Activated CD4-positive, alpha-beta T cell treated with anti-CD3 and anti-CD28 coated beads, Interleukin-2, amount 50 U/mL, for 16 hours (primary cell): ENCODE measurements around the gene TEAD1.

Experiments used
- DNase-seq: peaks from one replicate; pipeline ENCODE4 v3.0.0-alpha.2; 2020

Gene TEAD1

DNA sequence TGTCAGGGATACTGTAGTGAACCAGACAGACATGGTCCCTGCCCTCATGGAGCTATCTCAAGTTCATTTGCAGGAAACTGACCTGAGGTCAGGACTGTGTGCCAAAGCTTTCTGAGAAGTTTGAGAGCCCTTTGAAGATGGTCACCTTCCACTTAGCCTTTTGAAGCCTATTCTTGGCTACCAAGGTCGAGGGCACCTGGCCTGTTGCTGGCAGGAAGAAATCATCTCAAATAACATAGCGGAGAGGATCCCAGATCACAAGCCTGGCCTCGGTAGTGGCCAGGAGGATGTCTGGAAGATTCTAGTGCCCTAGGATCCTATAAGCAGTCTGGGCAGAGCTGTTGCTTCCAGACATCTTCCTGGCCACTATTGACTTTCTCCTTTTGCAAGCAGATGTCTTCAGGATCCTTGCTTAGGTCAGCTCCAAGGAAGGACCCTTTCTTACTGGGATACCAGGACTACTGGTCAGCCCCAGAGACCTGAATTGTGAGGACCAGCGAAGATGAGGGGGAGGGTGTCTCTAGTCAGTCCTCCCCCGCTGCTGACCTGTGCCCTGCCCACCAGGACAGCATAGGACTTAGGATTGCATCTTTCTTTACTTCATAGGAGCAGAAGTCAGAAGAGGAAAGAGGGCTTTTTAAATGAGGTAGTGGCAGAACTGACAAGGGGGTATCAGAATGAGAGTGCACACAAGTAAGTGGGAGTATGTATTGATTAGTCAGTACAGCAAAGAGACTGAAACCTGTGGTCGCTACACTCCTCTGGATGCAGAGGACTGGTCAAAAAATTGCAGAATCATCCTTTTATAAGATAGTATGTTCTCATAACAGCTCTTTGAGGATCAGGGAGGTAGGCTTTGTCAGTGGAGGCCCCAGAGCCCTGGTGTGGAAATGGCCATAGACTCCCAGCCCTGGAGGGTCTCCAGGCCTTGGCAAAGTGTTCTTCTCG lies 94.8 kb downstream of the TEAD1 start:
- peak; percentile 46 for DNase-seq

DNA sequence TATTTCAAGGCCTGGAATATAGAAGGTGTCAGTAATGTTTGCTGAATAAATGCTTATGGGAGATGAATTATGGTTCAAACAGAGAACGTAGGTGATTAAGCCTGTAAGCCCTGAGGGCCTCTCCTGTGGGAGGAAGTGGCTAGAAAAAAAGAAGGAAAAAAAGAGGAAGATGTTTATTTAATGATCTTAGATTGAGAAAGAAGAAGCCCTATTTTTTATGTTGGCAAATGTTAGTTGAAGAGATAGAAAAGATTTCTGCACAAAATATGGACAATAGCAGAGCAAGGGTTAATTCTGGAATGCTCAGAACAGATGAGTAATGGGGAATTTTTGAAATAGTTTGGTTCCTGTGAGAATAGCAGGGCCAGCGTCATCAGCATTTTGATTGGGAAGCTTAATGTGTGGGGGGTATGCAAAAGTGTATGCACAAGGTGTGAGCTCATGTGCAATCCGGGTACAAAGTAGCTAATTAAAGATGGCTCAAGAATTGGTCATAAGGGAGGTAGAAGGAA lies 95.7 kb downstream of the TEAD1 start:
- no peak for DNase-seq

DNA sequence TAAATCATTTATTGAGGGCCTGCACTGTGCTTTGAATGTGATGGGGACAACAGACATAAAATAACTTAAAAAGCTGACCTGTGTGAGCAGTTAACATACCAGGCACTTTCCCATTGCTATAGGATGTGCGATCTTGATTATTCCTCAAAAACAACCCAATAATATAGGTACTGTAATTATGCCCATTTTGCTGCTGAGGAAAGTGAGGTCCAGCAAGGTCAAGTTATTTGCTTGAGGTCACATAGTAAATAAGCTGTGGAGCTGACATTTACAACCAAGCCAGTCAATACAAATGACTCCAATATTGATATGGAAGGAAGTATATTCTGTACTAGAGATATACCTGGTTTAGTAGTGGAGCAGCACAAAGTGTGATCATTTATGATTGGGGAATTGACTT lies 96.2 kb downstream of the TEAD1 start:
- no peak for DNase-seq

DNA sequence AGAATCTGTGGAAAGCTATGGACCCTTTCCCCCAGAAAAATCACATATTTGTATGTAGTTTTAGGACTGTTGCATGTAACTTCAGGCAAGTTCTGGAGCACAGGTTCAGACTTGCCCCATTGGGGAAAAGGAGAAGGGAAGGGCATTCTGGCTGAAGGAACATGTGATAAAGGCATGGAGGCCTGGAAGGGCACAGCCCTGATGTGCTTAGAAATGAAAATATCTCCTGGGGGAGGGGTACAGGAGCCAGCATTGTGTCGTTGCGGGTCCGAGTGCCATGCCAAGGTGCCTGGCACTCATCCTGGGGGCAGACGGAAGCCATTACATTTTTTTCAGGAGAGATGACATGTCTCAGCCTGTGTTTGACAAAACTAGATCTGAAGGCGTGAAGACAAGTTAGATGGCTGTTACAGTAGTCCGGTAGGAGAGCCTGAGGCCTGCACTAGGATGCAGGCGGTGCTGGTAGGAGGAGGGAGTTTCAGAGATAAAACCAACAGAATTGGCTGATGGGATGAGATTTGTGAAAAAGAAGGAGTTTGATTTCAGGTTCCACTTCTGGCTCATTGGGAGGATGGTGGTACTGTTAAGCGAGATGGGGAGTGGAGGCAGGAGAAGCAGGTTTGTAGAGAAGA lies 96.9 kb downstream of the TEAD1 start:
- DNase-seq: no peak

DNA sequence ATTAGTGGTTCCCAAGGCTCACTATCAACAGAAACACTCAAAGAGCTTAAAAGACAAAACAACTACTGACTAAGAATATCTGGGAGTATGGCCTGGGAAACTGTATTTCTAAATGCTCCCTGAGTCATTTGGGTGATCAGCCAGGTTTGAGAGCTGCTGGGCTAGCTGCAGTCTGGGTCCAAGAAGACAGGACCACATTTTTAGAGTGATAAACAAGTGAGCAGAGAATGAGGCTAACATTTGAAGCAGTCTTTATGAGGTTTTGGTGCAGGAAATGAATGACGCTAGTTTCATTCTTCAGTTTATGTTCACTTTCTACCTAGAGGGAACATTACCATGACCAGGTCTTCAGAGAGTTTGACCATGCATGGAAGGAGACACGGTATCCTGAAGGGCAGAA lies 97.7 kb downstream of the TEAD1 start:
- peak; percentile 7 for DNase-seq

DNA sequence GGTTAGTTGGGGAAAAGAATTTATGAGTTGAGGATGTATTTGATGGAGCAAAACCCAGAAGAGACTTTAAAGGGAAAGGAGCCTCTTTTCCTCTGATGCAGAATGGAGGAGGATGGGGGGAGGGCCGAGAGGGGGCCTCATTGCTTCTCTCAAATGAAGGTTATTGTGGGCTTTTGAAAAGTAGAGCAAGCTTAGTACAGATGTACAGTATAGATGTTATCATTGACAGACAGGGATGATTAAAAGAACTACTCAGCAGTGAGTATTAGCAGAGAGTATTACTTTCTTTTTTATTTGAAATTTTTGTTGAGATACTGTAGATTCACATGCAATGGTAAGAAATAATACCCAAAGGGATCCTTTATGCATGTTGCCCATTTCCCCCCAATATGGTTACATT lies 98.1 kb downstream of the TEAD1 start:
- DNase-seq: no peak

DNA sequence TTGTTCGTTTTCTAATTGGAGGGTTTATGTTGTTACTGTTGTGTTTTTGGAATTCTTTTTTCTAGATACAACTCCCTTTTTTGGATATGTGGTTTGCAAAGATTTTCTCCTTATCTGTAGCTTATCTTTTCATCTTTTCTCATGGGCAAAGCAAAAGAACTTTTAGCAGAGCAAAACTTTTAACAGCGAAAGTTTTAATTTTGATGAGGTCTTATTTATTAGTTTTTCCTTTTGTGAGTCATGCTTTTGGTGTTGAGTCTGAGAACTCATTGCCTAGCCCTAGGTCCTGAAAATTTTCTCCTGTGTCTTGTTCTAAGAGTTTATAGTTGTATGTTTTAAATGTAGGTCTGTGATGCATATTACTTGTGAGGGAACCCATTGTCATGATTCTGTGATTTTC lies 99.4 kb downstream of the TEAD1 start:
- no peak for DNase-seq

DNA sequence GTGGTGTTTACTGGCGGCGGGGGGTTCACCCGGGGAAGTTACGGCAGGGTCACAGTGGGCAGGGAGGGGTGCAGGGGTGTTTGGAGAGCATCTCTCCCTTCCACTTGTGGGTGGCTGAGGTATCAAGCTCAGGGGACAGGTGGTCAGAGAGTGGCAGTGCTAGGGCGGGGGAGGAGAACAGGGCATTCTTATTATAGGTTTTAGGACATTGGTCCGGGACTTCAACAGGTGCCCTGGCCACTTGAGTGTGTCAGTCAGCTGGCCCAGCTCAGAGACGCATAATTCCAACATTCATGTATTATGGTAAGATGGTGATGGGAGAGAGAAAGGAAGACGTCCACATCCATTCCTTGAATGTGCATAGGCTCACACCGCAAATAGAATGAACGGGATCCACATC lies 101.7 kb downstream of the TEAD1 start:
- DNase-seq: no peak

DNA sequence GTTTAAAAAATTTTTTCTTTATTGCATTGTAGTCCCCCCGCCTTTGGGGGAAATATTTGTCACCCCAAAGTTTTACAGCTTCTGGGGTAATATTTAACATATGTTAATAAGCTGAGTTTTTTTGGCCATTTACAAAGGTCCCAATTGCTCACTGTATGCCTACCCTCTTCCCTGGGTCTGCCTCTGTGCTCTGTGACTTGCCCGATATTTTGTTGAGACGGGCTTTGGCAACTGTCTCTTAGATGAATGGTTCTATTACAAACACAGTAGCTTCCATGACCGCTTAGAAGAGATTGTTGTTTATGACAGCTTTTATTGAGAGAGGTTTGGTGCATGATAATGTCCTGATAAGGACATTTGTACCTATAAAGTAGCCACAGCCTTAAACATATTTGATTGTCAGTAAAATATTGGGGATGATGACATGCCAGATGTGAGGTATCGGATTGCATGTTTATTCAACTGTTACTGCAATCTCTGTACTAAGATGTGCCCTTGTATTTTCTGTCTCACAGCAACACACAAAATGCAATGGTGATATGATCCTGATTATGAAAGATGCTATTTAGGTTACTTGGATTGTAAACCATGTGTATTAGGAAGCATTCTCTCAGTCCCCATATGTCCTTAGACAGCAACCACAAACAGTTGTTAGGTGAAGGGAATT lies 103.1 kb downstream of the TEAD1 start:
- no peak for DNase-seq

DNA sequence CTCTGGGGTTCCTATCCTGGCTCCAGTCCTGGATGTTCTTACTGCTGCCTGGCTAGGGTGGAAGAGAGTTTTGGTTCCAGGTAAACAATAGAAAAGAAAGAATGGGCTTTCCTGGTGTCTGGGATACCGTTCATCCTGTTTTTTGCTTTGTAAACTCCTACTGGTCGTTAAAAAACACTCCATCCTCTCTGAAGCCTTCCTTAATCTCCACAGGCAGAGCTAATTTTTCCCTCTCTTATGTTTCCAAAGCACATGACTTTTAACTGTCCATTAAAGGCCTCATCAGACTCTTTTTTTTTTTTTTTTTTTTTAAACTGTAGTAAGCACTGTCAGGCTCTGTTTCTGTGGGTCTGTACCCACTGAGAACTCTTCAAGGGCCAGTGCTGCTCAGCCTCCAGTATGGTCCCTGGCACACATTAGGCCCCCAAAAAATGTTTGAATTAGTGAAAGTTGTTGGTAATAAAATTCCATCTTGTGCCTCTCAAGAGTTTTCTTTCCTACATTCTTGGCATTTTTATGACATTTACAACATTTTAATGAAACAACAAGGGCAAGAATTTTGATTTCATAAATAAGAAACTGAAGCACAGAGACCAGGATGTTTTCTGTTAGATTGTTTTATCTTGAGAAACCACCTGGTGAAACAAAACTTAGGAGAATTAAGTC lies 104.2 kb downstream of the TEAD1 start:
- no peak for DNase-seq

DNA sequence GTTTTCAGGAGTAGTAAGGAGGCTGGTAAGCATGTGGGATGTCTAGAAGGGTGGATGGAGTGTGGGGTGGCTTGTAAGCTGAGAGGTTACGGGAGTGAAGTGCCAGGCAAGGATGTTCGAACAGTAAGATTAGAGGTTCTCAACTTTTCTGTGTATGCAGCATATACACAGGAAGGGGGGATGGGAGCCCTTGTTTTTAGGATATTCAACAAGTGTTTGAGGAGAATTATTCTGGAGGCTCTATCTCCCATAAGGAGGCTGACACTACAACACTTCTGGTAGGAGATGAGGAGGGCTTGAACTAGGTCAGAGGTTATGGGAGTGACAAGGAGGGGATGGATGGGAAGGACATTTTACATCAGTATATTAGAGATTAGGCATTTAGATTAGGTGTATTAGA lies 109.5 kb downstream of the TEAD1 start:
- no peak for DNase-seq

DNA sequence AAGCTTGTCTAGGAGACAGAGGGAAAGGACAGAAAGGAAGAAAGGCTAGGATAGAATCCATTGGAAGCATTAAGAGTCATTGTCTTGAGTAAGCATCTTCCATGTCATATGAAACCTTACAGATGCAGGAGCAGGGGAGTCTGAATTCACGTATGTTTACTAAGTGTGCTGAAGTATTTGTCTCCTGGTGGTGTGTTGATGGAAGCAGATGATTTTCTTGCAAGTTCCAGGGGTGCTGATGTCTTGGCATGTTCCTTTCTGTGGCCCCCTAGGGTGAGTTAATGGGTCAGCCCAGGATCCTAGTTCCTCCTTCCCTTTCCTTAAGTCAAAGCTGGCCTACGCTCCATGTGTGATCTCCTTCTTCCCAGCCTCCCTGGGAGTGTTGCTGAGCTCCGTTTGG lies 110.2 kb downstream of the TEAD1 start:
- DNase-seq: no peak

DNA sequence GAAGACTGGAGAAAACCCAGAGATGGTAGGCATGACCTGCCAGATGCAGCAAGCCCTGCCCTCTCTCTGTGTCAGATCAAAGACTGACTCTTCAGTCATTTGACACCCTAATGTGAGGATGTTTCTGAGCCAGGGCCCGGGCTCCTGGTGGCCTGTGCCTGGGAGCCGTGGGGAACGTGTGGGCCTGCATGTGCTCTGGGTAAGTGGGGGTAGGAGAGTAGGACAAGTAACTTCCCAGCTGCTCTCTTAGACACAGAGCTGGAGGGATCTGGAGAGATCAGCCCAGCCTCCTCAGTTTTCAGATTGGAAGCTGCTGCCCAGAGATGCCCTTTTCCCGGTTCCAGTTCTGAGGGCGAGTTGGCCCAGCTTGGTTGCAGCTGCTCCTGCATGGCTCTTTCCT lies 110.8 kb downstream of the TEAD1 start:
- DNase-seq: no peak

DNA sequence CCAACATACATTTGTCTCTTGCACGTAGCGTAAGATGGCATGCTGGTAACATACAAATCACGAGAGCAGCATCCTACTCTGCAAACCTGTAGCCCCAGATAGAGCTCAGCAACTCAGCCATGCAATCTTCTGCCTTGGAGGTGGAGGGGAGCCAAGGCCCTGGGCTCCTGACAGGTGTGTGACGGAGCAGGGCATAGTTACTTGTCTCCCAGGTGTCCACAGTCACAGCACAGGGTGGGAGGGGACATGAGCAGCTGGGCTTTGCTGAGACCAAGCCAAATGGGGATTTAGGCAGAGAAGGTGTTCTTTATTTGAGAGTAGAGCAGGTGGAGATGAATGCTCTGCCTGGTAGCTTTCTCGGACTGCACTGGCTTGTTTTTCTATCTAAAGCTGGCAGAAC lies 111.7 kb downstream of the TEAD1 start:
- no peak for DNase-seq

DNA sequence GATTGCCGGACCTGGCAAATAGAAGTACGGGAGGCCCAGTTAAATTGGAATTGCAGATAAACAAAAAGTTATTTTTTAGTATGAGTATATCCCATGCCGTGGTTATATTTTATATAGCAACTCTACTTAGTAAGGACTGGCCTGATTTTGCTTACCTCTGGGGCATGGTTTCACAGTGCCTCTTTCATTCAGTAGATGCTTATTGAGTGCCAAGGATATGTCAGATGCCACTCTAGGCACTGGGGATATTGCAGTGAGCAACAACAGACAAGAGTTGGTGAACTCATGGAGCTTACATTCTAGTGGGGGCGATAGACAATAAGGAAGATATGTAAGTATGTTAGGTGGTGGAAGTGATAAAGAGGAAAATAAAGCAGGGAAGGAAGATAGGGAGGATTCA lies 112.2 kb downstream of the TEAD1 start:
- DNase-seq: no peak

DNA sequence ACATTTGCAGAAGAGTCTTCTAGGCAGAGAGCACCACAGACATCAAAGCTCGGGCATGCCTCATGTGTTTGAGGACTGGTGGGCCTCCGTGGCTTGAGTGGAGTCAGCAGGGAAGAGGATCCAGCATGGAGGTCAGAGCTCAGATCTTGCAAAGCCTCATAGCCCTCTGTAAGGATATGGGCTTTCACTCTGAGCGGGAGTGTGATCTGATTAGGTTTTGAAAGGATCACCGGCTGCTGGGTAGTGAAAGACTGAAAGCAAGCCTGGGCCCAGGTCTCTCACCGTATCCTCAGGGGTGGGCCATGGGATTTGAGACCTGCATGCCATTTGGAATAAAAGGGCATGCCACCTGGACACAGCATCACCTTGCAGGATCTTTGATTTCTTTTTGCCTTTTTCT lies 112.7 kb downstream of the TEAD1 start:
- no peak for DNase-seq

DNA sequence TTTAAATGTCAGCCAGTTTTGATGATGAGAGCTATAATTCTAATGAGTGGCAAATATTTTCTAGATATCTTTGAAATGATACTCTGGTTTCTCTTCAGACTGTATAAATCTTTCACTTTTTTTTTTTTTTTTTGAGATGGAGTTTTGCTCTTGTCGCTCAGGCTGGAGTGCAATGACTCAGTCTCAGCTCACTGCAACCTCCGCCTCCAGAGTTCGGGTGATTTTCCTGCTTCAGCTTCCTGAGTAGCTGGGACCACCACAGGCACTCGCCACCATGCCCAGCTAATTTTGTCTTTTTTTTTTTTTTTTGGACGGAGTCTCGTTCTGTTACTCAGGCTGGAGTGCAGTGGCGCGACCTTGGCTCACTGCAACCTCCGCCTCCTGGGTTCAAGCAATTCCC lies 113.6 kb downstream of the TEAD1 start:
- no peak for DNase-seq

DNA sequence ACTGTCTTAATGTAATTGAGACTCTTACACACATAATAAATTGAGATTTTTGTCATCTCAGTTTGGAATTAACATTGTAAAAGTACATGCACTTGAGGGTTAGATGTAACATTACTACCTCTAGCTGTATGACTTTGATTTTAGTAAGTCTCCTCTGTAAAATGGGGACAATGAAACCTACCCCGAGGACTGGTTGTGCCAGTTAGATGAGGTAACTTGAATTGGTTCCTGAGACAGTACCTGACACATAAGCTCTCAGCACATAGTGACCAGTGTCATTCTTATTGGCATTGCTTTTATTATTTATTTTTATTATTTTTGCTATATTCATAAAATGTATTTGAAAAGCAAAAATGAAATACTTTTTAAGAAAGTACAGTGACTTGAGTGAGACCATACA lies 114.8 kb downstream of the TEAD1 start:
- DNase-seq: no peak

DNA sequence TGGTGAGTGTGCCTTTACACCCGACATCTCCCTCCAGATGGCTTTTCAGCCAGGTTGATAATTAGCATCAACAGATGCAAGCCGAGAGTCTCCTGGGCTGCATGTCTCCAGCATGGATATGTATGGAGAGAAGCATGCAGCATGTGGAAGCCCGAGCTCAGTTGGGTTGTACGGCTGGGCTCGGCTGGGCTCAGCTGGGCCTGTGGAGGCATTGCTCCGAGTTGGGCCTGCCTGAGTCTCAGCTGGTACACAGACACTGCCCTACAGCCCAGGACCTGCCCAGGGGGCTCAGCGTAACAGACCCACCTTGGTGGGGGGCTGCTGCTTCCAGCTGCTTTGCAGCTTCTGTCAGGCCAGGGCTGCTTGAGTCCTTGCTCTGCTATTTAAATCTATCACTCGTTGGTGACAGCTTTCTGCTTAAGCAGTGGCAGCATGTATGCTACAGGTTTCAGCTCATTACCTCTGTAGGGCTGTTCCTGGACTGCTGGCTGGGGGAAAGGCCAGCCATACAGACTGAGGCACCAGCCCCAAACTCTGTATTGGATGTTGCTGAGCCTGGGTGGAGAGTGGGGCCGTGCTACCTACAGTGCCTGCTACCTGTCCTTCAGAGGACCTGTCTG lies 115.5 kb downstream of the TEAD1 start:
- DNase-seq: no peak

DNA sequence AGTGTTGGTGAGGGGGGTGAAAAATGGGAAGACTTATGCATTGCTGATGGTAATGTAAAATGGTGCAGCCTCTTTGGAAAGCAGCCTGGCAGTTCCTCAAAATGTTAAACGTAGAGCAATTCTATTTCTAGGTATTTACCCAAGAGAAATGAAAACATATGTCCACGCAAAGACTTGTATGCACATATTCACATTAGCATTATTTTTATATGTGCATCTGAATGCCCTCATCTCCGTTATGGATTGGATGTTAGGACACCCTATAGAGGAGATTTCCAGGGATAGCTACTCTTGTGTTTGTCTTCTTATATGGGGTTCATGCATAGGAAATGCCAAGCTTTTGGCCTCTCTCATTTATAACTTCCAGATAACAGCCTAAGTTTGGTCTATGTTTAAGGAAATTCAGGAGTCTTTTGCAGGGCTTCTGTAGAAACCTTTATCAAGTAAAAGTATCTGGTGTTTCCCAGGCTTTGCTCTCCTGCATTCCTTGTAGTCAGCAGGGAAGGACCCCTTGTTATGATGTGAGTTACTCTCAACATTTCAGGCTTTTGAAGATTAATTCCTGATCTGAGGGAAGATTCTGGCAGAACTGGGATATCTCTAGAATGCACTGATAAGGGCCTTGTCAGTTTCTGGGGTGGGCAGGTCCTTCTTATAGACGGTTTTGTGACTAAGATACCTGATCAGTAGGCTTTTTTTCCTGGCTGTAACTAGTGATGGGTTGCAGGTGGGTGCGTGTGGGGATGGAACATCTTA lies 116.8 kb downstream of the TEAD1 start:
- DNase-seq: no peak

DNA sequence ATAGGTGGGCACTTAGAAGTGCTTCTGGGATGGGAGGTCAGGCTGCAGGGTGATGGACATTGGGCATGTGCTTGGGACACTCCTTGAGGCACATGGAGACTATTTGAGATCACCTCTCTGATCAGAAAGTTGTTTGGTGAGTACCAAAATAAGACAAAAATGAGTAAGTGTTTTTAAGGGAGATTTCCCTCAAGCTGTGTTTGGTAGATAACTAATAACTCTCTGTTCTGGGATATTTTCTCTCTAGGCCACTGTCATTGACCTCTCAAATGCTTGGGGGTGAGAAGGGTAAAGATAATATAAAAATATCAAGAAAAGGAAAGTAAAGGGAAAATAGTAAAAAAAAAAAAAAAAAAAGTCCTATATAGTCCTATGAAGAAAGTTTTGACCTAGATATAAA lies 117.8 kb downstream of the TEAD1 start:
- DNase-seq: no peak

DNA sequence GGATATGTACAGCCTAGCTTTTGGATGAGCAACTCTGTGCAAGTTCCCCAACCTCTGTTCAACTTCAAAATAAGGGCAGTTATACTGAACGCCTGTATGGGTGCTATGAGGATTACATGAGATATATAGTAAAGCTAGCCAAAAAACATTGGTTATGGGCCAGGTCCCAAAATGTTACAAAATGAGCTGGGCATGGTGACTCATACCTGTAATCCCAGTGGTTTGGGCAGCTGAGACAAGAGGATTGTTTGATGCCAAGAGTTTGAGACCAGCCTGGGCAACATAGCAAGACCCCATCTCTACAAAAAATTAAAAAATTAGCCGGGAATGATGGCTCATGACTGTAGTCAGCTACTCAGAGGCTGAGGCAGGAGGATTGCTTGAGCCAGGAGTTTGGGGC lies 118.4 kb downstream of the TEAD1 start:
- no peak for DNase-seq
